Endometrium (tissue), 2 donors: ENCODE measurements around the gene PLPPR5.

Source experiments
- FAIRE-seq: peaks from 2 replicates; lab custom pipeline; 2012; peaks lifted over from hg19 to GRCh38; lab: Jason Lieb, UNC
- donor health status: control.
- donor health status: control.

Gene PLPPR5

DNA sequence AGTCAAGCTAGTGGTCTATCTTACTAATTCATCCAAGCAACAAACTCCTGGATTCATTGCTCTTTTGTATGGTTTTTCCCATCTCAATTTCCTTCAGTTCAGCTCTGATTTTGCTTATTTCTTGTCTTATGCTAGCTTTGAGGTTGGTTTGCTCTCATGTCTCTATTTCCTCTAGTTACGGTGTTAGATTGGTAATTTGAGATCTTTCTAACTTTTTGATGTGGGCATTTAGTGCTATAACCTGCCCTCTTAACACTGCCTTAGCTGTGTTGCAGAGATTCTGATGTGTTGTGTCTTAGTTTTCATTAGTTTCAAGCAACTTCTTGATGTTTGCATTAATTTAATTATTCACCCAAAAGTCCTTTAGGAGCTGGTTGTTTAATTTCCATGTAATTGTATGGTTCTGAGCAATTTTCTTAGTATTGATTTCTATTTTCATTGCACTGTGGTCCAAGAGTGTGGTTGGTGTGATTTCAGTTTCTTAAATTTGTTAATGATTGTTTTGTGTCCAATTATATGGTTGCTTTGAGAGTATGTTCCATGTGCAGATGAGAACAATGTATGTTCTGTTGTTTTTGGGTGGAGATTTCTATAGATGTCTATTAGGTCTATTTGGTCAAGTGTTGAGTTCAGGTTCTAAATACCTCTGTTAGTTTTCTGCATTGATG is 154.6 kb downstream of the PLPPR5 start:
- FAIRE-seq = no peak

DNA sequence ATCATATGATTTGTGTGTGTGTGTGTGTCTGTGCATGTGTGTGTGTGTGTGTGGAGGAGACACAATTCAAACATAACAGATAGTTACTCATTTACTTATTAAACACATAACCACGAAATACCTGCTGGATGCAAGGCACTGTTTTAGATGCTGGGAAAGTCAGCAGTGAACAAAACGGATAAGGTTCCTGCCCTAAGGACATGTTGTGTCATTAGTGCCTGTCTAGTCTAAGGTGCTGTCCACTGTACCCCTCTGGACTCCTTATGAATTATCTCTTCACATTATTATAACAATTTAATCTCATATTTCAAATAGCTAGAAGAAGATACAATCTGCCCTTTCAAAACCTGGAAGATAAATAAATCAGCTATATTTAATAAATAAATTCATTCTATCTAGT is 162.4 kb downstream of the PLPPR5 start:
- FAIRE-seq = no peak
